MV-4-11 (cell line): Measurements from ENCODE around the gene RBBP9.
"Not testable (repeated sequence)": the region's sequence is repeated elsewhere in the genome, so short reads cannot be mapped to it uniquely, and the experiment has no call there.

Experiments
- DNase-seq: peaks from one replicate; lab custom pipeline; 2025; lab: John Stamatoyannopoulos, UW

RBBP9 gene

GRCh38 chr20:18496740-18497592, at the start of gene RBBP9:
RBBP9 (minus strand) TSS chr20:18497225; CDS start chr20:18497167, 58 bp downstream.
- DNase-seq, result peak; percentile 71

- no peak for DNase-seq
These were observed 48.5 kb upstream of the RBBP9 start for GRCh38 chr20:18545566-18545965.

DNA sequence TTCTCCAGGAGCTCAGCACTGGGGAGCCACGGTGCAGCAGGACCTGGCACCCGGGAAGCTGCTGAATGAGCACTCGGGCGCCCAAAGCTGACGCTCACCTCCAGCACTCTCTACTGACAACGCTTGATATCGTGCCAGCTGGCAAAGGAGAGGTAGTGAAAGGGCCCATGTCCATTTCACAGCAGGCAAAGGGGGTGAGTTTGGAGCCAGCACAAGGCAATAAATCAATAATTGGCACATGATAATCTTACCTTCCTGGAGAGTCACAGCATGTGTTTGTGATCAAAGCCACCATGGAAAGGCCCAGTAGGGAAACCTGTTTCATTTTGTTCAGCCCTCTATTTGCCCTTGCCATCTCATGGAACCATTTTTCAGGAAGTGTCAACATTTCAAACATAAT, 46.9 kb upstream of the RBBP9 start:
- DNase-seq, result no peak

GRCh38 chr20:18543216-18543615, 46.2 kb upstream of the RBBP9 start:
- no peak for DNase-seq

DNA sequence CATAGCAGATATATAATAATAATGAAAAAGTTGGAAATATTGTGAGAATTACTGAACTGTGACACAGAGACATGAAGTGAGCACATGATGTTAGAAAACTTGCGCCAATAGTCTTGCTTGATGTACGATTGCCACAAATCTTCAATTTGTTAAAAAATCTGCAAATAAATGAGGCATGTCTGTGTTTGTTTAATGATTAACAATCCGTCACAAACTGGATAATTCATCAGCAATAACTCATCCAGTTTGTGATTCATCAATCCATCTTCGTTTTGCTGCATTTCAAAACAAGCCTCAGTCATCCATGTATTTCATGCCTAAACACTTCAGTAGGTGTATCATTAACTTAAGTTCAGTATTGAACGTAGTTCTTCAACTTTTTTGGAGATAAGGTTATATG, 44.7 kb upstream of the RBBP9 start:
- DNase-seq, result no peak

- DNase-seq, result no peak
These were observed 40.6 kb upstream of the RBBP9 start for GRCh38 chr20:18537651-18538050.

- no peak for DNase-seq
These were observed 37.1 kb upstream of the RBBP9 start for GRCh38 chr20:18533978-18534644.

DNA sequence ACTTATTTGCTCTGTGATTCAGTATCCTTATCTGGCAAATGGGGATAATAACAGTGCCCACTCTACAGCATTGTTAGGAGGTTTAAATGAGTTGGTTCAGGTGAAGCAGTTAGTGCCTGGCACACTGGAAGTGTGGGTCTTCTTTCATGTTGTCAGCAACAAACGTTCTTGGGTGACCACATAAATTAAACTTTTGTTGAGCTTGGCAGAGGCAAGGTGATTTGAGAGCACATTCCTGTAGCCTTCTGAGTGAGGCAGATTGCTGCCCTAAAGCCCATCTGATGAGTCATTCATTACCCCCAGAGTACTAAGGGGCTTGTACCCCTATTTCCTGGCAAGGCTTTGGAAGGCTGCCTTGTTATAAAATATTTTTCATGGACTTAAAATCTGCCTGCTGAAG, 36.5 kb upstream of the RBBP9 start:
- DNase-seq, result no peak

DNA sequence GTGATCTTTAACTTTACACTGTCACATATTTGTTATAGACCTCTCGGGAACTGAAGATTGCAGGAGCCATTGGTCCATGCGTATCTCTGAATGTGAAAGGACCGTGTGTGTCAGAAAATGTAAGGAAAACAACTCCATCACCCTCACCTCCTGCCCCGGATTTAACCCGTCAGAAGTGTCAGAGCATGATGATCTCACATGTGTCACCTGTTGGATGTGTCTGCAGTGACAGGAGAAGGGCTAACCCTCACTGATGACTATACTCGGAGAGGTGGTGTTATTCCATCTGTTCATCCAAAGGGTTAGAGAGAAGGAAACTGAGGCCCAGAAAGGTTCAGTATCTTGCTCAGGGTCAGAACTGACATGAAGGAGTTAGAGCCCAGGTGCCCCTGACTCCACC, 35.6 kb upstream of the RBBP9 start:
- DNase-seq, result no peak

DNA sequence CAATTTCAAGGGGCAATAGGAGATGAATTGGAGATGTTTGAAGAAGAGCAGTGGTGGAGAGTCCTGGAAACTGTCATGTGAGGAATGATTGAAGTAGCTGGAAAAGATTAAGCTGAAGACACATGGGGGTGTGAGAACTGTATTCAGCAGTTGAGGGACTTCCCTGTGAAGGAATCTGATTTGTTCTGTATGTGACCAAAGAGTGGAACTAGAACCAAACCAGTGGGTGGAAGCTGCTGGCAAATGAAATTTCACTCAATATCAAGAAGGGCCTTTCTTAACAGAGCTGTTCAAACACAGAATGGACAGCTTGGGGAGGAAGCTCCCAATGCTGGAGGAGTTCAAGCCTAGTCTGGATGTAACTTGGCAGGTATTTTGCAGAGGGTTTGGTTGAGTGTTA, 32.0 kb upstream of the RBBP9 start:
- DNase-seq, result no peak

DNA sequence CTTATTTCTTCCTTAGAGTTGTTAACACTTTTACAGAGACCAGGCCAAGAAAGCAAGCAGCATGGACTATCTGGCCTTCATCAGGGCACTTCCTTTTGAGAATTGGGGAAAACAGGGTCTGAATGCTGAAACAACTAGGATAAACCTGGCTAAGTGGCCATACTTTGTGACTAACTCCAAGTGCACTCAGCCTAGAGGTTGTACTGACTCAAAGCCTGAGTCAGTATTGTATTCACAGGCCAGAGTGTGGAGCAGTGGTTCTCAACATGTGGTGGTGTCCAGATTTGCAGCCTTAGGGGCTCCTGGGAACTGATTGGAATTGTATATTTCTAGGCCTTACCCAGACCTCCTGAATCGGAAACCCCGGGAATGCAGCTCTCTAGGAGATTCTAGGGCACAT, 30.8 kb upstream of the RBBP9 start:
- DNase-seq, result no peak

GRCh38 chr20:18527339-18527738, 30.3 kb upstream of the RBBP9 start:
- no peak for DNase-seq

DNA sequence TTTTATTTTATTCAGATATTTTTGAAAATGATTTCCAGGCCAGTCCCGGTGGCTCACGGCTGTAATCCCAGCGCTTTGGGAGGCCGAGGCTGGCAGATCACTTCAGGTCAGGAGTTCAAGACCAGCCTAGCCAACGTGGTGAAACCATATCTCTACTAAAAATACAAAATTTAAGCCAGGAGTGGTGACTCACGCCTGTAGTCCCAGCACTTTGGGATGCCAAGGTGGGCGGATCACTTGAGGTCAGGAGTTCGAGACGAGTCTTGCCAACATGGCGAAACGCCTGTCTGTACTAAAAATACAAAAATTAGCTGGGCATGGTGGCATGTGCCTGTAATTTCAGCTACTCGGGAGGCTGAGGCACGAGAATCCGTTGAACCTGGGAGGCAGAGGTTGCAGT, 29.7 kb upstream of the RBBP9 start:
- not testable (repeated sequence) for DNase-seq

GRCh38 chr20:18524646-18525045, 27.6 kb upstream of the RBBP9 start:
- no peak for DNase-seq

- DNase-seq, result no peak
These were observed 26.0 kb upstream of the RBBP9 start for GRCh38 chr20:18523066-18523465.

DNA sequence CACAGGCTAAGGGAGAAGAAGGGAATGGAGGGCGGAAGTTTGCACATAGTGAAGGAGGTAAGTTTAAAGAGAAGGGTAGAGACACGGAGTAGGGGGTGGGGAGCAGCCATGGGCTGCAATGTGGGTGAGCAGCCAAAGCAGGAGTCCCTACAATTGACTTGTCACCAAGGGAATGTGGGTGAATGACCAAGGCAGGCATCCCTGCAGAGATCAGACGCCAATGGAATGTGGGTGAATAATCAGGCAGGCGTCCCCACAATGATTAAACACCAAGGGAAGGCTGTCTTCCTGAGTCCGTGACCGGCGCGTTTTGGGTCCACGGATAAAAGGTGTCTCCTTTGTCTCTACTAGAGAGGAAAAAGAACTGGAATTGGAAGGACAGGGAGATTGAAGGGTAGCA, 25.0 kb upstream of the RBBP9 start:
- DNase-seq, result not testable (repeated sequence)

- no peak for DNase-seq
These were observed 18.9 kb upstream of the RBBP9 start for GRCh38 chr20:18515973-18516372.

- DNase-seq, result no peak
These were observed 17.1 kb upstream of the RBBP9 start for GRCh38 chr20:18514127-18514526.

DNA sequence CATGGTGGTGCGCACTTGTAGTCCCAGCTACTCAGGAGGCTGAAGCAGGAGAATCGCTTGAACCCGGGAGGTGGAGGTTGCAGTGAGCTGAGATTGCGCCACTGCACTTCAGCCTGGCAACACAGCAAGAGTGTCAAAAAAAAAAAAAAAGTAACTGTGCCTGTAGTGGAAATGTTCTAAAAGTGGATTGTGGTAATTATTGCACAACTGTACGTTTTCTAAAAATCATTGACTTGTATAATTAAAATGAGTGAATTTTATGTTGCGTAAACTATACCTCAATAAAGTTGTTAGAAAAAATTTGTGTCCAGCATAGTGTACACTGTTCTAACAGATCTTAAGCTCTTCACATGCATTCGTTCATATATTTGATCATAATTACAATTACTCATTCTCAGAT, 16.2 kb upstream of the RBBP9 start:
- DNase-seq, result peak; percentile 84

- peak; percentile 73 for DNase-seq
These were observed 14.5 kb upstream of the RBBP9 start for GRCh38 chr20:18511571-18511970.

GRCh38 chr20:18507218-18508191, 10.5 kb upstream of the RBBP9 start, which contains the start of gene SEC23B:
SEC23B (plus strand) TSS chr20:18507940; CDS start chr20:18510836, 2,896 bp downstream.
- peak; percentile 96 for DNase-seq

- no peak for DNase-seq
These were observed 9.7 kb upstream of the RBBP9 start for GRCh38 chr20:18506744-18507143.
